ENCODE measurements around the gene TNNI2. TPM values are rescaled to one million over a fixed set of nuclear protein-coding genes. Genes with fewer than 3 reads are reported as not detected.
"Not testable (repeated sequence)": the region's sequence is repeated elsewhere in the genome, so short reads cannot be mapped to it uniquely, and the experiment has no call there.

The TNNI2 gene
- total RNA-seq, 1 experiment from 2014 or later = 0.46 TPM

DNA sequence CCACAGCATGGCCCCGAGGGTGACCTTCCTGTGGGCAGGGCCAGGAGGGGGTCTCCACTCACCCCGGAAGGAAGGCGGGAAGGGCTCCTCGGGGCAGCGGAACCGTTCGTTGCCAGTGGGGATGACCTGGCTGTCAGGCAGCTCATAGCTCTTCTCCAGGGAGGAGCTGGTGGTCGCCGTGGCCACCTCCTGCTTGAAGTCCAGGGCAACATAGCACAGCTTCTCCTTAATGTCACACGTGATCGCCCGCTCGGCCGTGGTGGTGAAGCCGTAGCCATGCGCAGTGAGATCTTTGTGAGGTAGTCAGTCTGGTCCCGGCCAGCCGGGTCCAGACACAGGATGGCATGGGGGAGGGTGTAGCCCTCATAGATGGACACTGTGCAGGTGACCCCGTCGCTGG lies 35.5 kb upstream of the TNNI2 start:
- CTCF ChIA-PET = no interaction called here
- in situ Hi-C loops (cut with HindIII; ENCODE audit: low pct_unique_long_range_greater_than_20kb, low sequenced_read_pairs) (no loop called here), intact Hi-C loops (cut with micrococcal nuclease; ENCODE audit: unreplicated experiment) (no loop called here)
- ATAC-seq (no peak), DNase-seq (ENCODE audit: low read depth, low spot score) (no peak)
- BruUV-seq (replicated peaks) = no TSS peak
- Histone ChIP-seq H3K36me3 (ENCODE audit: control insufficient read depth, insufficient read depth, low read length) (no peaks in the 10 kb centered on the region), H3K27me3 (ENCODE audit: control insufficient read depth, insufficient read depth, low read length) (no peaks in the 10 kb centered on the region), H3K4me3 (ENCODE audit: low read depth in 2 of 2, low read length in 2 of 2) (no peak overlapping the region), H3K27ac (ENCODE audit: low read length) (no peak overlapping the region), H3K9me3 (ENCODE audit: control insufficient read depth, insufficient read depth, low read depth, low read length) (no peaks in the 10 kb centered on the region), H3K4me1 (ENCODE audit: control insufficient read depth, insufficient read depth, low read length) (peaks cover 5% of the 10 kb centered on the region)
- POLR2A ChIA-PET = interaction anchor here (0.7 kb wide), 1 partner anchor 75 kb away, joined by 3 read pairs; no protein-coding TSS in a partner anchor
- TF ChIP-seq, protein P1, sequence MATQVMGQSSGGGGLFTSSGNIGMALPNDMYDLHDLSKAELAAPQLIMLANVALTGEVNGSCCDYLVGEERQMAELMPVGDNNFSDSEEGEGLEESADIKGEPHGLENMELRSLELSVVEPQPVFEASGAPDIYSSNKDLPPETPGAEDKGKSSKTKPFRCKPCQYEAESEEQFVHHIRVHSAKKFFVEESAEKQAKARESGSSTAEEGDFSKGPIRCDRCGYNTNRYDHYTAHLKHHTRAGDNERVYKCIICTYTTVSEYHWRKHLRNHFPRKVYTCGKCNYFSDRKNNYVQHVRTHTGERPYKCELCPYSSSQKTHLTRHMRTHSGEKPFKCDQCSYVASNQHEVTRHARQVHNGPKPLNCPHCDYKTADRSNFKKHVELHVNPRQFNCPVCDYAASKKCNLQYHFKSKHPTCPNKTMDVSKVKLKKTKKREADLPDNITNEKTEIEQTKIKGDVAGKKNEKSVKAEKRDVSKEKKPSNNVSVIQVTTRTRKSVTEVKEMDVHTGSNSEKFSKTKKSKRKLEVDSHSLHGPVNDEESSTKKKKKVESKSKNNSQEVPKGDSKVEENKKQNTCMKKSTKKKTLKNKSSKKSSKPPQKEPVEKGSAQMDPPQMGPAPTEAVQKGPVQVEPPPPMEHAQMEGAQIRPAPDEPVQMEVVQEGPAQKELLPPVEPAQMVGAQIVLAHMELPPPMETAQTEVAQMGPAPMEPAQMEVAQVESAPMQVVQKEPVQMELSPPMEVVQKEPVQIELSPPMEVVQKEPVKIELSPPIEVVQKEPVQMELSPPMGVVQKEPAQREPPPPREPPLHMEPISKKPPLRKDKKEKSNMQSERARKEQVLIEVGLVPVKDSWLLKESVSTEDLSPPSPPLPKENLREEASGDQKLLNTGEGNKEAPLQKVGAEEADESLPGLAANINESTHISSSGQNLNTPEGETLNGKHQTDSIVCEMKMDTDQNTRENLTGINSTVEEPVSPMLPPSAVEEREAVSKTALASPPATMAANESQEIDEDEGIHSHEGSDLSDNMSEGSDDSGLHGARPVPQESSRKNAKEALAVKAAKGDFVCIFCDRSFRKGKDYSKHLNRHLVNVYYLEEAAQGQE (IDR thresholded peaks at IDR 0.05; ENCODE audit: insufficient read depth in 1 of 2, low read depth in 2 of 2, low read length in 1 of 2) = no peak
- TF ChIP-seq SIN3A (IDR thresholded peaks at IDR 0.05; ENCODE audit: borderline replicate concordance, insufficient read depth, low read depth, low read length) (no peak), TCF7L2 (IDR thresholded peaks at IDR 0.05; ENCODE audit: low read depth, low read length) (no peak), POLR2AphosphoS5 (IDR thresholded peaks at IDR 0.05; ENCODE audit: low read depth, low read length) (no peak)
- TF ChIP-seq, protein P2, sequence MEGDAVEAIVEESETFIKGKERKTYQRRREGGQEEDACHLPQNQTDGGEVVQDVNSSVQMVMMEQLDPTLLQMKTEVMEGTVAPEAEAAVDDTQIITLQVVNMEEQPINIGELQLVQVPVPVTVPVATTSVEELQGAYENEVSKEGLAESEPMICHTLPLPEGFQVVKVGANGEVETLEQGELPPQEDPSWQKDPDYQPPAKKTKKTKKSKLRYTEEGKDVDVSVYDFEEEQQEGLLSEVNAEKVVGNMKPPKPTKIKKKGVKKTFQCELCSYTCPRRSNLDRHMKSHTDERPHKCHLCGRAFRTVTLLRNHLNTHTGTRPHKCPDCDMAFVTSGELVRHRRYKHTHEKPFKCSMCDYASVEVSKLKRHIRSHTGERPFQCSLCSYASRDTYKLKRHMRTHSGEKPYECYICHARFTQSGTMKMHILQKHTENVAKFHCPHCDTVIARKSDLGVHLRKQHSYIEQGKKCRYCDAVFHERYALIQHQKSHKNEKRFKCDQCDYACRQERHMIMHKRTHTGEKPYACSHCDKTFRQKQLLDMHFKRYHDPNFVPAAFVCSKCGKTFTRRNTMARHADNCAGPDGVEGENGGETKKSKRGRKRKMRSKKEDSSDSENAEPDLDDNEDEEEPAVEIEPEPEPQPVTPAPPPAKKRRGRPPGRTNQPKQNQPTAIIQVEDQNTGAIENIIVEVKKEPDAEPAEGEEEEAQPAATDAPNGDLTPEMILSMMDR (IDR thresholded peaks at IDR 0.05) = no peak

DNA sequence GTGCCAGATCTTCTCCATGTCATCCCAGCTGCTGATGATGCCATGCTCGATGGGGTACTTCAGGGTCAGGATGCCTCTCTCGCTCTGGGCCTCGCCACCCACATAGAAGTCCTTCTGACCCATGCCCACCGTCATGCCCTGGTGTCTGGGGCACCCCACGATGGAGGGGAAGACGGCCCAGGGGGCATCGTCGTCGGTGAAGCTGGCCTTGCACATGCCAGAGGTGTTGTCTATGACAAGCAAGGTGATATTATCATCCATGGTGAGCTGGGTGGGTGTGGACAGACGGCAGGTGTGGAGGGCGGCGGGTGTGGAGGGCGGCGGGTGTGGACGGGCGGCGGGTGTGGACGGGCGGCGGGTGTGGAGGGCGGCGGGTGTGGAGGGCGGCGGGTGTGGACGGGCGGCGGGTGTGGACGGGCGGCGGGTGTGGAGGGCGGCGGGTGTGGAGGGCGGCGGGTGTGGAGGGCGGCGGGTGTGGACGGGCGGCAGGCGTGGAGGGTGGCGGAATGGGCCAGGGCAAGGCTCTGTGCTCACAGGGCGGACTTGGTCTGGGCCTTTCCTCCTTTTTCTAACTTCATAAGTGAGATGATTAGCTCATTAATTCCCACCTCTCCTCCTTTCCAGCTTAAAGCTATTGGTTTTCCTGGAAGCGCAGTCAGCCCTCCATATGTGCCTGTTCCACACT lies 34.8 kb upstream of the TNNI2 start:
- POLR2A ChIA-PET = interaction anchor here (0.7 kb wide), 1 partner anchor 76 kb away, joined by 3 read pairs; no protein-coding TSS in a partner anchor
- in situ Hi-C loops (cut with HindIII; ENCODE audit: low pct_unique_long_range_greater_than_20kb, low sequenced_read_pairs); H3K27ac ChIP-seq (ENCODE audit: low read length); ATAC-seq; H3K4me3 ChIP-seq (ENCODE audit: low read depth in 2 of 2, low read length in 2 of 2); H3K27me3 ChIP-seq (ENCODE audit: control insufficient read depth, insufficient read depth, low read length); DNase-seq (ENCODE audit: low read depth, low spot score); H3K36me3 ChIP-seq (ENCODE audit: control insufficient read depth, insufficient read depth, low read length); H3K4me1 ChIP-seq (ENCODE audit: control insufficient read depth, insufficient read depth, low read length); BruUV-seq (replicated peaks); intact Hi-C loops (cut with micrococcal nuclease; ENCODE audit: unreplicated experiment); H3K9me3 ChIP-seq (ENCODE audit: control insufficient read depth, insufficient read depth, low read depth, low read length); CTCF ChIA-PET: not testable (repeated sequence)

DNA sequence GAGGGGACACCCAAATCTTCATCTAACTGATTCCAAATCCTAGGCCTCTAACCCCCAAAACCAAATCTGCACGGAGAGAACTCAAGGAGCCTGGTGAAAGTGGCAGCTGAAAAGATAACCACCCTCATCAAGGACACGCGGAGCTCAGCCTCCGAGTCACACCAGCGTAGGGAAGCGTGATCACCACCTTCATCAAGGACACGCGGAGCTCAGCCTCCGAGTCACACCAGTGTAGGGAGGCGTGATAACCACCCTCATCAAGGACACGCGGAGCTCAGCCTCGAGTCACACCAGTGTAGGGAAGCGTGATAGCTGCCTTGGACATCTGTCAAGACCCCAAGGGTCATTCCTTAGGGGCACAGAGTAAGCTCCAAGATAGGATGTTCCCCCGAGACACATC lies 33.3 kb upstream of the TNNI2 start:
- POLR2A ChIA-PET = no interaction called here
- intact Hi-C loops (cut with micrococcal nuclease; ENCODE audit: unreplicated experiment) (no loop called here), in situ Hi-C loops (cut with HindIII; ENCODE audit: low pct_unique_long_range_greater_than_20kb, low sequenced_read_pairs) (no loop called here)
- Histone ChIP-seq H3K27me3 (ENCODE audit: control insufficient read depth, insufficient read depth, low read length) (no peaks in the 10 kb centered on the region), H3K27ac (ENCODE audit: low read length) (no peak overlapping the region), H3K36me3 (ENCODE audit: control insufficient read depth, insufficient read depth, low read length) (no peaks in the 10 kb centered on the region), H3K4me3 (ENCODE audit: low read depth in 2 of 2, low read length in 2 of 2) (no peak overlapping the region), H3K9me3 (ENCODE audit: control insufficient read depth, insufficient read depth, low read depth, low read length) (no peaks in the 10 kb centered on the region; the same call in 1 of the 2 replicates), H3K4me1 (ENCODE audit: control insufficient read depth, insufficient read depth, low read length) (no peaks in the 10 kb centered on the region)
- CTCF ChIA-PET = interaction anchor here (0.7 kb wide), 1 partner anchor 9 kb away, joined by 3 read pairs; no protein-coding TSS in a partner anchor
- TF ChIP-seq, protein P1 (IDR thresholded peaks at IDR 0.05; ENCODE audit: insufficient read depth in 1 of 2, low read depth in 2 of 2, low read length in 1 of 2) = no peak
- TF ChIP-seq, protein P2 (IDR thresholded peaks at IDR 0.05) = no peak
- TF ChIP-seq POLR2AphosphoS5 (IDR thresholded peaks at IDR 0.05; ENCODE audit: low read depth, low read length) (no peak), SIN3A (IDR thresholded peaks at IDR 0.05; ENCODE audit: borderline replicate concordance, insufficient read depth, low read depth, low read length) (no peak)
- ATAC-seq (no peak), DNase-seq (ENCODE audit: low read depth, low spot score) (no peak)
- no TSS peak for BruUV-seq (replicated peaks)
